ENCODE data around the gene DDX39A. TPM values are rescaled to one million over a fixed set of nuclear protein-coding genes. Genes with fewer than 3 reads are reported as not detected.

DDX39A gene
- total RNA-seq, 1 donor from 2014 or later, result 64.1 TPM

GRCh38 chr19:14434543-14435319, 15.6 kb upstream of the DDX39A start:
- DNase-seq (ENCODE audit: low read depth in 2 of 2), result peak; percentile 72 to 85

GRCh38 chr19:14433554-14434501, 14.7 kb upstream of the DDX39A start:
- peak in 1 of 2 donors; percentile 38 for DNase-seq (ENCODE audit: low read depth in 2 of 2)

- peak in 1 of 2 donors; percentile 54 for DNase-seq (ENCODE audit: low read depth in 2 of 2)
Measured at GRCh38 chr19:14432791-14433553, 13.8 kb upstream of the DDX39A start, which contains the start of gene PKN1. Gene PKN1 (plus strand): TSS chr19:14433306. CDS start chr19:14433522, 216 bp downstream.

GRCh38 chr19:14430712-14431111, 11.6 kb upstream of the DDX39A start:
- no peak for DNase-seq (ENCODE audit: low read depth in 2 of 2)

DNA sequence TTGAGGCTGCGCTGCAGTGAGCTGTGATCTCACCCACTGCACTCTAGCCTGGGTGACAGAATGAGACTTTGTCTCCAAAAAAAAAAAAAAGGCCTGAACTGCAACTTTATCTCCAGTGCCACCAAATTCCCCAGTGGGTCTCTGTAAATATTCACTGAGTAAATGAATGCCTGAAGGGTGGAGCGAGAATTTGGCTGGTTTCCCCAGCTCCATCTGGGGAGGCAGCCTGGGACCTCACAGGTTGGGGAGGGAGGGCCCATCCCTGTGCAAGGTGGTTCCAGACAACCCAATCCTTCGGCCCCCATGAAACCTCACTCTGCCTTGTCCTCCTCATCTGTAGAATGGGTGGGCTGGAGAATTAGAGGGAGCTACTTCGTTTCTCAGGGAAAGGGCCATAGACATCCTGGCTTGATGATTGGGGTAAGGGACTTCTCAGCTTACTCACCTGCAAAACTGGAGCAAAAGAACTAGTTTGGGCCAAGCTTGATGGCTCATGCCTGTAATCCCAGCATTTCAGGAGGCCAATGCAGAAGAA, 9.8 kb upstream of the DDX39A start:
- no peak for DNase-seq (ENCODE audit: low read depth in 2 of 2)

- DNase-seq (ENCODE audit: low read depth in 2 of 2), result no peak
Measured at GRCh38 chr19:14427461-14427860, 8.3 kb upstream of the DDX39A start.

GRCh38 chr19:14425696-14426138, 6.6 kb upstream of the DDX39A start:
- no peak for DNase-seq (ENCODE audit: low read depth in 2 of 2)

GRCh38 chr19:14418856-14419105, 360 bp downstream of the DDX39A start:
- DNase-seq (ENCODE audit: low read depth in 2 of 2), result no peak

DNA sequence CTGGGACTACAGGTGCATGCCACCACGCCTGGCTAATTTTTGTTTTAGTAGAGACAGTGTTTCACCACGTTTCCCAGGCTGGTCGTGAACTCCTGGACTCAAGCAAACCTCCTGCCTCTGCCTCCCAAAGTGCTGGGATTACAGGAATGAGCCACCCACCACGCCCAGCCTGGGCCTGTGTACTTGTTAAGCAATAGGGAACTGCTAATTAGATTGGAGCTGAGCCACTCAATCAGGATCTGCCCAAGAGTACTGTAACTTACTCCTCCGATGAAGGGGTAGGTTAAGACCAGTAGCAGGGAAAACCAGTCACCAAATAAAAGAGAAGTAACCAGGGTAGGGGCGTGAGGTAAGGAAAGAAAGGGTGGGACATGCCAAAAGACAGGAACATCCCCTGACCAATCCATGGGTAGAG, 2.3 kb downstream of the DDX39A start:
- no peak for DNase-seq (ENCODE audit: low read depth in 2 of 2)

- DNase-seq (ENCODE audit: low read depth in 2 of 2), result no peak
Measured at GRCh38 chr19:14414926-14415690, 4.0 kb downstream of the DDX39A start.

- no peak for DNase-seq (ENCODE audit: low read depth in 2 of 2)
Measured at GRCh38 chr19:14413693-14414181, 5.4 kb downstream of the DDX39A start.

DNA sequence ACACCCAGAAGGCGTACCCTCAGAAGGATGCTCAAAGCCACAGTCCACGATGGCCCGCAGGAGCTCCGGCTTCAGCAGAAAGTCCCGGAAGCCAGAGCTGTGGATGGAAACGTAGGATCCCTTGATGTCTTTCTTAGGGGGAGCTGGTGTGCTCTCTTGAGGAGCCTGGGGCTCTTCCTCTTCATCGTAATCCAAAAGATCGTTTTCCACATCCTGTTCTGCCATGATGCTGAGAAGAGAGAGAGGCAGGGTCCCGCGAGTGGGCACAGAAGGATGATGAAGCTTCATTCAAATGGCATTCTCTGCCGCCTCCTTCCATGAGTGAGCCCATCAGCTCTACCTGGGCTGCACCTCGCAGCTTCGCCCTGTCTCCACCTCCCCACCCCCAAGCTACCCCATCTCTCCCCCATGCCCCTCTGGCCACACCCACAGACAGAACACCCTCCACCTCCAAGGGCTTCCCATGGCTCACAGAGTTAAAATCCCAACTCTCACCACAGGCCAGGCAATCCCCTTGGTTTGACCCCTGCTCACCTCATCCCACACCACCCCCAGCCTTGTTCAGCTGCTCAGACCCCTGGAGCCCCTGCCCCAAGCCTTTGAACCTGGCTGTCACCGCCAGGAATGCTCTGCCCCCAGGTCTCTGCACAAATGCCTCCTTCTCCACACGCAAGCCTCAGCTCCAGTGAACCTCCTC, 6.0 kb downstream of the DDX39A start:
- DNase-seq (ENCODE audit: low read depth in 2 of 2), result no peak

- no peak for DNase-seq (ENCODE audit: low read depth in 2 of 2)
Measured at GRCh38 chr19:14412324-14412995, 6.7 kb downstream of the DDX39A start.

DNA sequence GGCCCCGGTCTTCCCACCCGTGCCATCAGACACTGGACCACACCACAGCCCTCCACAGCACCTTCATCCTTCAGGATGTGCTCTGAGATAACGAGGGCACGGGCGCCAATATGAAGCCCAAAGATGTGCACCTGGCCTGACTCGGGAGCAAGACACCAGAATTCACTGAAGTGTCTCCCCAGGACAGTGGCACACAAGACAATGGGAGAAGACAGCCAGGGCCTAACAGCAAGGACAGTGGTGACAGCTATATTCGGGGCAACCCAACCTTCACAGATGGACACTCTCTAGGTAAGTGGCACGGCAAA, 7.2 kb downstream of the DDX39A start:
- no peak for DNase-seq (ENCODE audit: low read depth in 2 of 2)

DNA sequence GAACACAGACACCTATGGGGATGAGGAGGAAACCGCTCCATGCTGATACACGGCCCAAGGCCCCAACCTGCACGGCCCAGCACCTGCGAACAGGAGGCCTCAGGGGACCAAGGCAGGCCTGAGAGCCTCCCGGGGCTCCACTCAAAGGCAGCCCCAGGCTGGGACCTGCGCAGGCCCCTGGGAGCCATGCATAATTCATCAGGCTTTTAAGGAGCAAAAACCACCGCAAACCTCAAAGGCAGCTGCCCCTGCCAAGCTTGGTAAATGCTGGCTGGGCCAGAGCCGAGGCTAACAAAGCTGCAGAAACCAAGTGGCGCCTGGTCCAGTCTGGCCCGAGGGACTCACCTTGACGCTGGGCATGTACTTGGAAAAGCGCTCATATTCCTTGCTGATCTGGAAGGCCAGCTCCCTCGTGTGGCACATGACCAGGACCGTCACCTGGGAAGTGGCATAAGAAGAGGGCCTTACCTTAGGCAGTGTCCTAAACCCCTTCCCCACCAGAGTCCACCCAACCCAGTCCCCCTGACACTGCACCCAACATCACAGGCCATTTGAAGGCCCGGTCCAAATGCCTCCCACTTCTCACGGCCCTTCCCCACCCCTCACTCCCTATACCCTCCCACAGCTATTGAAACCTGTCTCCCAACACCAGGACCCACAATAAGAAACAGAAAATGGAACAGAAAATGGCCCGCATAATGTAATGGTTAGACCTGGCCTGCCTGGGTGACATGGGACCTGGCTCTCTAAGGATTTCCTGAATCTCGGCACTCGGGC, 7.8 kb downstream of the DDX39A start:
- no peak for DNase-seq (ENCODE audit: low read depth in 2 of 2)

- DNase-seq (ENCODE audit: low read depth in 2 of 2), result no peak
Measured at GRCh38 chr19:14410091-14411051, 8.8 kb downstream of the DDX39A start.

GRCh38 chr19:14409146-14410023, 9.8 kb downstream of the DDX39A start:
- no peak for DNase-seq (ENCODE audit: low read depth in 2 of 2)

All from lung microvascular endothelial cell (primary cell).